Left kidney (tissue), 2 donors: ENCODE data around the gene SIM1. TPM values are rescaled to one million over a fixed set of nuclear protein-coding genes. Genes with fewer than 3 reads are reported as not detected.

Source experiments
- DNase-seq: peaks from one replicate; pipeline ENCODE4 v3.0.0-alpha.2; 2013
- polyA plus RNA-seq: library from polyadenylated mRNA; unstranded; fragments of 120-200 nt; gene quantifications from one replicate; pipeline ENCODE4 v1.2.1, GENCODE V29; 2013; ENCODE audit not compliant: insufficient read length

The SIM1 gene
- polyA plus RNA-seq, 1 donor: 29.8 TPM

- DNase-seq: no peak
Observed at GRCh38 chr6:100457311-100457990, 7.3 kb downstream of the SIM1 start.

DNA sequence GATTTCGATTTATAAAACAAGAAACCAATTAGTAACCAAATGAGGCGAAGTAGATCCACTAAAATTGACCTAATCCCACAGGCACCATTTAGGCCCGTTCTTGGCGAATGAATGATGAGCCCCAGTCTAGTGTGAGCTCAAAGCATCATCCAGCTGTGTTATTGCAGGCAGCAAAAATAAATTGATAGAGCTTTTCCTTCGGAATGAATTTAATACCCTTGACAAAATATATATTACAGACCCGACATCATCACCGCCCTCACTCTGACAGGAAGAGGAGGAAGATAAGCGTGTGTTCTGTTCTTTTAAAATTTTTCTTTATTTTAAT is 7.8 kb downstream of the SIM1 start:
- DNase-seq: no peak

GRCh38 chr6:100456141-100456907 is 8.4 kb downstream of the SIM1 start:
- DNase-seq: no peak

GRCh38 chr6:100455230-100456124 is 9.2 kb downstream of the SIM1 start:
- no peak for DNase-seq

DNA sequence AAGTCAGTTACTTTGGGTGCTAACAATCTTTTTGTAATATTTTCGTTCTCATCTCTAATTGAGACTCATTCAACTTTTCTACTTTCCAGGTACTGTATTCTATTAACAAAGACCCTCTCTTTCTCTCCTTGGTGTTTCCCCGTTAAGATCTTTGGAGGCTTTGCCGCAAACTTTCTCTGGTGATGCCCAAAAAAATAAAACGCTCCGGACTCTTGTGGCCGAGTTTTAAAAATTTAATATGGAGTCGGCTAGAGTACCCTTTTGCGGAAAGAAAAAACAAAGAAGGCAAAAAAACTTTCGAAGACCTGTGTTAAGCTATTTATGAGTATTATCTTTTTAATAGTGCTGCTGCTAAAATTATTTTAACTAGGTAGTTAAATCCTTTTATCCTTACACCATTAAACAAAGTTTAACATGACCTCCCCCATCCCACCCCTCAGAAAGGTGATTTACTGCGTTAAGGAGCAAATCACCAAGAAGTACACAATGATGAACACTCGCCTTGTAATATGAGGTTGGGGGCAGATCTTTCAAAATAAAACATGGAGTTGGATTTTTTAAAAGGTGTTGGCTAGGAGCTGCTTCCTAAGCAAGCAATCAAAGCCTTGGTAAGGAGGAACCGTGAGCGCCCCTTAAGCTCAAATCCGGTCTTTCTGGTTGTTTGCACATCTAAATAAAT is 10.0 kb downstream of the SIM1 start:
- no peak for DNase-seq

DNA sequence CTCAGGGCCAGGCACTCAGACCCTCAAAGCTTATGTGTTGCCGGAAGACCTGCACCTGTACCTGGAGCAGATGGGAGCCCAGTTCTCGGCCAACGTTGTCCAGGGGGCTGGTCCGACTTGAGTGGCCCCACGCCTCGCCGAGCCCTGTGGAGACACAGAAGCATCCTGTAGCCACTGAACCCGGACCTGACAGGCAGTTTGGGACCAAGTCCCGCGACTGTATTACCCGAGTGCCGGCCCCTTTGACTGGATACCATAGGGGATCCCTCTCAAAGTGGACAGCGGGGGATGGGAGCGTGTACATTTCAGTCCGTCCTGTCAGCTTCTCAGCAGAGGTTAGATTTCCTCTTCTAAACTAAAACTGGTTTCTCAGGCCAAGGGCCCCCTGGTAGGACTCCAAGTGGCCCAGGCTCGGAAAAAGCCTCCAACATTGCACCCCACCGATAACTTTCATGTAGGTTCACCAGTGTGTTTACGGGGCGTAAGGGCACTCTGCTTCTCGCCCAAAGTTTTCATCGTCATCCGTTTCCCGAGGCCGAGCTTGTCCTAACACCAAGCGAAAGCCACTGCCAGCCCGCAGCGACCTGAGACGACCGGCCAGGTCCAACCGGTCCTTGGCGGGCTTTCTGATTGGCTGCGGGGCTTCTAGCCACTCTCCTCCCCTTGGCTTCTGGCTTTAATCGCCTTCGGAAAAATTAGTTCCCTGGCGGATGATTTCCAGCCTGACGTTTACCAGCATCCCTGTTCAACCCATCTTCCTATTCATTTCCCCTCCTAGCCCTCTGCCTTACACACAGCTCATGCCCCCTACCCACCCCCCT is 10.8 kb downstream of the SIM1 start:
- no peak for DNase-seq

DNA sequence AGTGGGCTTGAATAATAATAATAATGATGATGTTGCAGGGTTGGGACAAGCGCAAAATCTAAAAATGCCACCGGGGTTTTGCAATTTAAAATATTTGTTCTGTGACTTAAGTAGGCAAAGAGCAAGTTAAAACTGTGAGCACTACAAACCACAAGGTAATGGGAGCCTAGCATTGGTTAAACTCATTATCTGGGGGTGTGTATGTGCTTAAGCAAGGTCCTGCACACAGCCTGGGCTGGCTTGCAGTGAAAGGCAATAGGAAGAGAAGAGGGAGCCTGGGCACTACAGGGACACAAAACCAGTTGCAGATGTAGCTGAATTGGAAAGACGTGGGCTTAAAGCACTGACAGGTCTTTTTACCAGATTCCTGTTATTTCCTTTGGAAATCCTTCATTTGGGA is 11.7 kb downstream of the SIM1 start:
- DNase-seq: no peak

DNA sequence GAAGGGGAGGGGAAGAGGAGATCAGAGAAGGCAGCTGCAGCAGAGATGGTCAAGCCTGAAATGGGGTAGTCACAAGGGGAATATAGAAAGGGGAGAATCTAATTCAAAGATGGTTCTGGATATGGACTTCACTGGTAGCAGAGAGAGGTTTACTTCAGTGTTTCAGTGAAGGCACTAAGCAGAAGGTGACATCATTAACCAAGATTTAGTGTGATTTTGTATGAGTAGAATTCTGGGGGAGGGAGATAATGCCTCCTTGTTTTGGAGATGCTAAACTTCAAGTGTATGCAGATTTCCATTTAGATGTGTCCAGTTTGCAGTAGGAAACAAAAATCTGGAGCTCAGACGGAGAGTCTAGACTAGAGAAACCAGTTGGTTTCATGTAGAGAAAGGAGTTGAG is 13.1 kb downstream of the SIM1 start:
- no peak for DNase-seq

DNA sequence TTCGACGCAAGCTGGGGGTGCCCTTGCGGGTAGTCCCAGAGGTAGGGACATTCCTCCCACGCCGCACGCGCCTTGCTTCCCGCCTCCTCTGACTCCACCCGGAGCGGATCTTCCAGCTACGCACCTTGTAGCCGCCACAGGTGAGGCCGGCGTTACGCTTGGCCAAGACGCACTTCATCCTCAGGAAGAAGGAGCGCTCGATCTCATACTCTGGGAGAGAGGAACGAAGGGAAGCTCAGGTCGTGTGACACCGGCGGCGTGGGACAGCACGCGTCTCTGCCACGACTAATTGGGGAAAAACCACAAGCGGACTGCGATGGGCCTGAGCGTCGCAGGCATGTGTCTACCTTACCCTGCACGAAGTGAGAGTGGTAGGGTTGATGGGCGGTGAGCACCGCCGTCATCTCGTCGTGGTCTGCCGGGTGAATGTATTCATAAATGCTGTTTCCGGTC is 15.5 kb downstream of the SIM1 start:
- no peak for DNase-seq

GRCh38 chr6:100447900-100448748 is 16.6 kb downstream of the SIM1 start:
- no peak for DNase-seq

DNA sequence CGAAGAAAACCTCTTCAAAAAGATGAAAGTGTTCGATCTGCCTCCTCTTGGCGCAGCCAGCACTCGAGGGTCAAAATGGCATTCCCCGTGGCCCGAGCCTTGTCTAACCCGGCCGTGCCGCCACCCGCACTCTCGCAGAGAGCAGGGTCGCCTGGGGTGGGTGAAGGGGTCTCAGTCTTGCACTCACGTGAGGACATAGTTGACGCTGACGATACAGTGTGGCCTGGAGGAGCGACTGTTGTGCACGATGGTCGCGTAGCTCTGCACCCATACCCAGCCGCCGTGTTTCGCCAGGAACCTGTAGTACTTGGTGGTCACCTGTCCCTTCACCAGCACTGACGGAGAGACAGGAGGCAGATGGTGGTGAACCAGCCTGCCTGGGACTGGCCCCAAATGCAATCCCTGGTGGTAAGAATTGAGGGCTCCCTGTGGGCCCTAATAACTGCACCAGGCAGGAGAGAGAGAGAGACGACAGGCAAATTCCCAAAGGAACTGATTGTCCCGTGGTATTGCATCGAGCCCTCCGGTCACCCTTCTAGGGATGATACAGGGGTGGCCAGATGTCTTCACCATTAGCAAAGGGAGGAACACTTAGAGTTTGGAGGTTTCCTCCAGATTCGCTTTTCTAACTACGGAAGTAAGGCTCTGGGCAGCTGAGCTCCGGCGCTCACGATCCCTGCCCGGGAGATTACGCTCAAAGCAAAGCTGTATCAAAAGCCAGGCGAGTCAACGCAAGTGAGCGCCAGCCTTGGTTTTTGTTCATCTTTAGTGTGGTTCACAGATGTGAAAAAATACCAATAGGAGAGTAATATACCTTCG is 17.4 kb downstream of the SIM1 start:
- DNase-seq: no peak

DNA sequence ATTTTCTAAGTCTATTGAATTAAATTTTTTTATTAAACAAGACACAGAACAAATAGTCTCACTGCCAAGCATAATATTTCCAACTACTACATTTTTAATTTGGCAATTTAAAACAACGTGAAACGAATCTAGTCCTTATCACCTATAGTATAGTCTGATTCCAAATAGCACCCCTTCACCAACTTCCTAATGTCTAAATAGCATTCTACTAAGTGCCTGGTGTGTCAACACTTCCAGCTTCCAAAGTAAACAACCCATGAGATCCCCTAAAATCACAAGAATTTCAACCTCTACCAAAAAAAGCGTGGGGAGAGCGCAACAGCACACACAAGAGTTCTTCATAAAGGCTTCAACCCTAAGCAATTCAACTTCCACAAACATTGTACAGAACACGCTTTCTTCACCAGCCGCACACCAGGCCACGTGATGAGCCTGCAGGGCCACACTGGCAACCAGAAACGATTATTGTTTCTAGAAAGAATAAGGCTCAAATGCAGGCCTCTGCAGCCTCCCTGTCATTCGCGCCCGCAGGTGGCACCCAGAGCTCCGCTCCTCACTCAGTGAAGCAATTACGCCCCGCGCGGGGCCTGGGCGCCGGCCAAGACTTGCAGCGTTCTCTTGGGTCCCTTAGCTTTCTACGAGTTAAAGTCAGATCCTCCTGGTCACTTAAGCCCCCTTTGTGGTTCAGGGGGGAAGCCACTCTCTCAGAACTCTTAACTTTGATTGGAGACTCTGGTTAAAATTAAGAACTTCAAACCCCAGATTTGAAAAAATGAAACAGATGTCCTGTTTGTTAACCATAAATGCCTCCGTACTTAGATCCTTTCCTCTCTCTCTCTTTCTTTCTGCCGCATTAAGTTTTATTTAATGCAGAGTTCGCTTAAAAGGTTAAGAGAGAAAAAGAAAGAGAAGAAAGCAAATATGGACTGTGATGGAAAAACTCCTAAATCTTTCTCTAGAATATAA is 18.3 kb downstream of the SIM1 start:
- DNase-seq: no peak

GRCh38 chr6:100445512-100445911 is 19.2 kb downstream of the SIM1 start:
- DNase-seq: no peak

- no peak for DNase-seq
Observed at GRCh38 chr6:100440935-100441334, 23.8 kb downstream of the SIM1 start.

DNA sequence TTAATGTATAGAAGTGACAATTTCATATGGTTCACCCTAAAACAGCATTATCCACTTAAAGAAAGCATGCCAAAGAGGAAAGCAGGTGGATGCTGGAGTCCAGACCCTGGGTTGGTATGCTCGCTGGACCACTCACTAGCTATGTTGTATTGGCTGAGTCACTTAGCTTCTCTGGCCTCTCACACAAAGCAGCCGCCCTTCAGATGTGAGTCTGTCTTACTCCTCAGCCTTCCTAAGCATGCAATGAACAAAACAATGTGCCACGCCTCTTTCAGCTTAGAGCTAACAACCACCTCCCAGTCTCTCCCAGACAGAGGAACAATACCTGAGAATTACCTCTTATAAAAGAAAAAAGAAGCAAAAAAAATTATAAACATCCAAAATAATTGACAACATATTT is 29.4 kb downstream of the SIM1 start:
- no peak for DNase-seq

DNA sequence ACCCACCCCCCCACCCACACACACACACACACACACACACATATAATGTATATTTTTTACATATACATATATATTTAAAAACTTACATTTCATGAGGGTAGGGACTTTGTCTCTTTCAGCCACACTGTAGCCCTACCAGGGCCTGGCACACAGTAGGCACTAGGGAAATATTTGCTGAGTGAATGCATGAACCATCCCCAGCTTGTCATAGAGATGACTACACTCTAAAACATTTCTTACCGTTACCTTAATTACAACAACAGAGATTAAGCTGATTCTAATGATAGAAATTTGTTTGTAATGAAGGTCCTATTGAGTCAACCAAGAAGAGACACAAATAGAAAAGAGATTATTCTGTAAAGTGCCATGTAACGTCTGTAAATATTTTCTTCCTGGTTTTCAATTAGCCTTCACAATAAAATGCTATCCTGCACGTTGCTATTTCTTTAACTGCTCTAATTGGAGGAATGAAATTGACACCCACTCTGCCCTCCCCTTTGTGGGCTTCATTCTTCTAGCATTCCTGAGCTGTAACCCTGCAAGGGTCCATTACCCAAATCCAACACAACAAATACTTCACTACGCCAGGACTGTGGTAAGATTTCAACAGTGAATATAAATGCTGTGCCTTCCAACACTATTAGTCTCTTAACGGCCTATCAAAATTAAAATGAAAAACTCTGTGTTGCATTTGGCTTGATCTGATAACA is 30.8 kb downstream of the SIM1 start:
- no peak for DNase-seq

GRCh38 chr6:100432136-100432535 is 32.6 kb downstream of the SIM1 start:
- DNase-seq: no peak

GRCh38 chr6:100430962-100431361 is 33.8 kb downstream of the SIM1 start:
- DNase-seq: no peak
